ENCODE results near the gene CDKN2B.

The CDKN2B gene

GRCh38 chr9:22008384-22008716 lies 755 bp downstream of the CDKN2B start:
- H3K4me3 ChIP-seq (ENCODE audit: low read depth, low read length) = no peak overlapping the region
- DNase-seq (ENCODE audit: low read depth) = no peak
- TF ChIP-seq POLR2A (IDR thresholded peaks at IDR 0.05; ENCODE audit: extremely low read depth, insufficient read length) (no peak), MYC (IDR thresholded peaks at IDR 0.05; ENCODE audit: low read depth, low read length) (no peak), CTCF (IDR thresholded peaks at IDR 0.05; ENCODE audit: low read depth, low read length) (no peak), MAX (IDR thresholded peaks at IDR 0.05; ENCODE audit: low read depth, low read length) (no peak)

GRCh38 chr9:22005702-22006606 lies 3.2 kb downstream of the CDKN2B start:
- TF ChIP-seq POLR2A (IDR thresholded peaks at IDR 0.05; ENCODE audit: extremely low read depth, insufficient read length) (no peak), MAX (IDR thresholded peaks at IDR 0.05; ENCODE audit: low read depth, low read length) (no peak), MYC (IDR thresholded peaks at IDR 0.05; ENCODE audit: low read depth, low read length) (no peak), CTCF (IDR thresholded peaks at IDR 0.05; ENCODE audit: low read depth, low read length) (no peak)
- DNase-seq (ENCODE audit: low read depth) = no peak
- no peak overlapping the region for H3K4me3 ChIP-seq (ENCODE audit: low read depth, low read length)

- DNase-seq (ENCODE audit: low read depth) = no peak
- TF ChIP-seq MAX (IDR thresholded peaks at IDR 0.05; ENCODE audit: low read depth, low read length) (no peak), CTCF (IDR thresholded peaks at IDR 0.05; ENCODE audit: low read depth, low read length) (no peak), POLR2A (IDR thresholded peaks at IDR 0.05; ENCODE audit: extremely low read depth, insufficient read length) (no peak), MYC (IDR thresholded peaks at IDR 0.05; ENCODE audit: low read depth, low read length) (no peak)
- H3K4me3 ChIP-seq (ENCODE audit: low read depth, low read length) = no peak overlapping the region
These were observed 3.9 kb downstream of the CDKN2B start for GRCh38 chr9:22005021-22005701.

GRCh38 chr9:22002038-22002437 lies 7.1 kb downstream of the CDKN2B start:
- TF ChIP-seq MAX (IDR thresholded peaks at IDR 0.05; ENCODE audit: low read depth, low read length) (no peak), MYC (IDR thresholded peaks at IDR 0.05; ENCODE audit: low read depth, low read length) (no peak)
- no peak for DNase-seq (ENCODE audit: low read depth)
- H3K4me3 ChIP-seq (ENCODE audit: low read depth, low read length) = no peak overlapping the region

GRCh38 chr9:21998026-21998425 lies 11.1 kb downstream of the CDKN2B start:
- TF ChIP-seq MYC (IDR thresholded peaks at IDR 0.05; ENCODE audit: low read depth, low read length) = no peak
- TF ChIP-seq MAX (IDR thresholded peaks at IDR 0.05; ENCODE audit: low read depth, low read length) = no peak
- no peak for TF ChIP-seq POLR2A (IDR thresholded peaks at IDR 0.05; ENCODE audit: extremely low read depth, insufficient read length)
- no peak for TF ChIP-seq CTCF (IDR thresholded peaks at IDR 0.05; ENCODE audit: low read depth, low read length)
- no peak for DNase-seq (ENCODE audit: low read depth)
- no peak overlapping the region for H3K4me3 ChIP-seq (ENCODE audit: low read depth, low read length)

- DNase-seq (ENCODE audit: low read depth) = no peak
- H3K4me3 ChIP-seq (ENCODE audit: low read depth, low read length) = no peak overlapping the region
- TF ChIP-seq MYC (IDR thresholded peaks at IDR 0.05; ENCODE audit: low read depth, low read length) (no peak), CTCF (IDR thresholded peaks at IDR 0.05; ENCODE audit: low read depth, low read length) (no peak), POLR2A (IDR thresholded peaks at IDR 0.05; ENCODE audit: extremely low read depth, insufficient read length) (no peak), MAX (IDR thresholded peaks at IDR 0.05; ENCODE audit: low read depth, low read length) (no peak)
These were observed 11.6 kb downstream of the CDKN2B start for GRCh38 chr9:21997480-21997879.
